GM23338 (cell line): ENCODE data around the gene SNRNP48. TPM values are rescaled to one million over a fixed set of nuclear protein-coding genes. Genes with fewer than 3 reads are reported as not detected.

Experiments
- ATAC-seq: fragments of 200-7000 bp; cut with Tn5 transposase; 3 replicates; pipeline ENCODE4 v1.9.1; 2020
- DNase-seq: peaks from one replicate; pipeline ENCODE4 v3.0.0-alpha.2; 2015; ENCODE audit warnings: low spot score
- H2AFZ ChIP-seq: fragments of 200-600 bp; sonication (generic); 2 replicates; pipeline ENCODE4 v1.8.0; 2016; ENCODE audit warnings: antibody characterized with exemption, mild to moderate bottlenecking, moderate library complexity
- H3F3A ChIP-seq: fragments of 200-600 bp; sonication (generic); replicated peaks from 2 replicates; pipeline ENCODE4 v1.8.0; 2017; ENCODE audit warnings: antibody characterized with exemption, mixed run types, low read depth
- H3K27ac ChIP-seq: fragments of 200-600 bp; sonication (generic); 2 replicates; pipeline ENCODE4 v1.6.1; 2016; ENCODE audit warnings: low read depth
- H3K27me3 ChIP-seq: fragments of 200-600 bp; sonication (generic); 2 replicates; pipeline ENCODE4 v1.8.0; 2016; ENCODE audit warnings: mild to moderate bottlenecking, mixed run types, moderate library complexity; ENCODE audit not compliant: insufficient read depth
- H3K36me3 ChIP-seq: fragments of 200-600 bp; sonication (generic); 2 replicates; pipeline ENCODE4 v1.8.0; 2016; ENCODE audit warnings: mild to moderate bottlenecking; ENCODE audit not compliant: insufficient read depth
- H3K4me1 ChIP-seq: fragments of 200-600 bp; sonication (generic); 2 replicates; pipeline ENCODE4 v1.8.0; 2016; ENCODE audit warnings: mild to moderate bottlenecking, moderate library complexity; ENCODE audit not compliant: insufficient read depth
- H3K4me2 ChIP-seq: fragments of 200-600 bp; sonication (generic); 2 replicates; pipeline ENCODE4 v1.7.1; 2017; ENCODE audit warnings: mixed run types
- H3K4me3 ChIP-seq: fragments of 200-600 bp; sonication (generic); 2 replicates; pipeline ENCODE4 v1.6.1; 2016; ENCODE audit warnings: mixed run types
- H3K79me2 ChIP-seq: fragments of 200-600 bp; sonication (generic); replicated peaks from 2 replicates; pipeline ENCODE4 v1.8.0; 2017; ENCODE audit warnings: mild to moderate bottlenecking; ENCODE audit not compliant: insufficient read depth
- H3K9me2 ChIP-seq: fragments of 200-600 bp; sonication (generic); 2 replicates; pipeline ENCODE4 v1.8.0; 2017; ENCODE audit not compliant: insufficient read depth
- H4K20me1 ChIP-seq: fragments of 200-600 bp; sonication (generic); replicated peaks from 2 replicates; pipeline ENCODE4 v1.8.0; 2017; ENCODE audit warnings: mild to moderate bottlenecking; ENCODE audit not compliant: insufficient read depth
- H3K27ac Mint-ChIP-seq: 2 replicates; pipeline ENCODE4 v1.8.0; 2020; ENCODE audit warnings: inconsistent platforms, mild to moderate bottlenecking, moderate library complexity, mixed read lengths
- H3K27me3 Mint-ChIP-seq: 3 replicates; pipeline ENCODE4 v1.8.0; 2022; ENCODE audit warnings: low read depth, mild to moderate bottlenecking, moderate library complexity, mixed read lengths, inconsistent platforms; ENCODE audit not compliant: insufficient read depth, poor library complexity
- H3K36me3 Mint-ChIP-seq: 3 replicates; pipeline ENCODE4 v1.8.0; 2021; ENCODE audit warnings: low read depth, mild to moderate bottlenecking, inconsistent platforms, moderate library complexity, mixed read lengths
- H3K4me1 Mint-ChIP-seq: 3 replicates; pipeline ENCODE4 v1.8.0; 2020; ENCODE audit warnings: mild to moderate bottlenecking, inconsistent platforms, mixed read lengths
- H3K4me3 Mint-ChIP-seq: 3 replicates; pipeline ENCODE4 v1.8.0; 2021; ENCODE audit warnings: moderate library complexity, mild to moderate bottlenecking, inconsistent platforms, mixed read lengths
- H3K9me3 Mint-ChIP-seq: 3 replicates; pipeline ENCODE4 v1.8.0; 2020; ENCODE audit warnings: moderate library complexity, mild to moderate bottlenecking, inconsistent platforms, mixed read lengths
- CREB1 ChIP-seq: fragments of 250-450 bp; sonication (Bioruptor Pico); IDR thresholded peaks from 2 replicates; pipeline ENCODE4 v1.5.0; 2020; ENCODE audit warnings: low read depth, mild to moderate bottlenecking, moderate library complexity
- EZH2 ChIP-seq: fragments of 200-600 bp; sonication (generic); IDR thresholded peaks from one replicate; pipeline ENCODE4 v1.8.0; 2017; ENCODE audit warnings: antibody characterized with exemption, mild to moderate bottlenecking, low read depth; ENCODE audit not compliant: unreplicated experiment
- EZH2phosphoT487 ChIP-seq: fragments of 200-600 bp; sonication (generic); IDR thresholded peaks from one replicate; pipeline ENCODE4 v1.8.1; 2018; ENCODE audit warnings: antibody characterized with exemption; ENCODE audit not compliant: unreplicated experiment
- JUNB ChIP-seq: IDR thresholded peaks from one replicate; pipeline ENCODE4 v1.6.1; 2016; ENCODE audit warnings: antibody characterized with exemption; ENCODE audit not compliant: unreplicated experiment
- NANOG ChIP-seq: IDR thresholded peaks from 2 replicates; pipeline ENCODE4 v1.6.1; 2016; ENCODE audit warnings: antibody characterized with exemption, borderline replicate concordance
- POLR2AphosphoS5 ChIP-seq: IDR thresholded peaks from 2 replicates; pipeline ENCODE4 v1.6.1; 2016; ENCODE audit warnings: antibody characterized with exemption, low read depth
- STAT1 ChIP-seq: IDR thresholded peaks from one replicate; pipeline ENCODE4 v1.6.1; 2016; ENCODE audit warnings: antibody characterized with exemption; ENCODE audit not compliant: unreplicated experiment
- ZNF114 ChIP-seq: fragments of 250-450 bp; sonication (Bioruptor Pico); IDR thresholded peaks from 2 replicates; pipeline ENCODE4 v1.5.0; 2020; ENCODE audit warnings: mild to moderate bottlenecking, moderate library complexity
- ZNF331 ChIP-seq: fragments of 250-450 bp; sonication (Bioruptor Pico); IDR thresholded peaks from 2 replicates; pipeline ENCODE4 v1.5.0; 2020; ENCODE audit warnings: low read depth, mild to moderate bottlenecking, moderate library complexity
- polyA plus RNA-seq: library from polyadenylated mRNA; unstranded; fragments of >200 nt; fragmentation: Nextera tagmentation; extraction: Ambion mirVana; gene quantifications from 2 replicates; pipeline ENCODE4 v1.2.1, GENCODE V29; 2016
- total RNA-seq: library from RNA; depleted of rRNA; stranded (reverse); fragments of >200 nt; shearing (Covaris generic); gene quantifications from 2 replicates; pipeline ENCODE4 v1.2.3, GENCODE V29; 2014
- TF ChIP-seq, protein P1 (sequence below): IDR thresholded peaks from 2 replicates; pipeline ENCODE4 v1.6.1; 2016; ENCODE audit warnings: antibody characterized with exemption
- TF ChIP-seq, protein P2 (sequence below): IDR thresholded peaks from one replicate; pipeline ENCODE4 v1.6.1; 2018; ENCODE audit warnings: antibody characterized with exemption; ENCODE audit not compliant: unreplicated experiment
- TF ChIP-seq, protein P3 (sequence below), 2 experiments: fragments of 200-600 bp in 1 of 2; sonication (generic) in 1 of 2; conservative IDR thresholded peaks; 2 replicates each; pipeline versions ENCODE4 v1.5.1 to v1.6.1; 2016 to 2017; ENCODE audit warnings: antibody characterized with exemption in 2 of 2, low read depth in 2 of 2, mild to moderate bottlenecking in 2 of 2, moderate library complexity in 1 of 2
- TF ChIP-seq, protein P4 (sequence below): fragments of 250-450 bp; sonication (Bioruptor Pico); IDR thresholded peaks from 2 replicates; pipeline ENCODE4 v1.5.0; 2020; ENCODE audit warnings: mild to moderate bottlenecking, moderate library complexity

SNRNP48 gene
- total and polyA plus RNA-seq, 2 experiments from 2014 or later: 17.2 to 23.9 TPM

DNA sequence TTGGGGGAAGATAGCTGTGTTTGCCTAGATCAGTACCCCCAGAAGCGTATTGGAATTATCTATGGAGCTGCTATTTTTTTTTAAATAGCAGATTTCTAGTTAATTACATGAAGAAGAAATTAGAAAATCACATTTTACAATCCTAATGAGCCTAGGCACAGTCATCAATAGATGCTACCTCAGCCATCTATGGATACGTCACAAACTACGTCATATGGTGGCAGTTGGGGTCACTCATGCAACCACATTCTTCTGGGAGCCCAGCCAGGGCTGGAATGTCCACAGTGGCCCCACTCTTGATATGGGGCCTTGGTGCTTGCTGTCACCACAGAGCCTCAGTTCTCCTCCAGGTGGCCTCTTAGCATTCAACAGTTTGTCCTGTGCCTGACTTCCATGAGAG, 63.0 kb downstream of the SNRNP48 start (continued):
- TF ChIP-seq JUNB (no peak), POLR2AphosphoS5 (no peak), EZH2phosphoT487 (no peak)

DNA sequence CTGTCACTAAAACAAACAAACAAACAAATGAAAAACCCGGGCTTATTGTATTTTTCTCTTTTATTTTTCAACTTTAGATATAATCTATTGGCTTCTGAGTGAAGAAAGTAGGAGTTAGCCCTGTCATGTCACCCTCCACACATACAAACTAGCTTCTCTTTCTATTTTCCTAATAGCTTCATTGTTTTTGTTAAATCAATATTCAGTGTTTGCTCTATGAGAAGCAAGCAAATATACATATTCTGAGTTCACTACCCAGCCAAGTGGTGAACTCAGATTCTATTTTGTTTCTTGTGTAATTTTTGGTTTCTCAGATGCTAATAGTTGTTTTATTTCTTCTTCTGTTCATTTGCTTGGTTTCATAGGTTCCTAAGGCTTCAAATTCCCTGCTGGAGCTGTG, 66.4 kb downstream of the SNRNP48 start:
- Mint-ChIP-seq H3K27ac (no peak overlapping the region), H3K36me3 (no peaks in the 10 kb centered on the region), H3K27me3 (peaks cover 2% of the 10 kb centered on the region), H3K9me3 (no peaks in the 10 kb centered on the region), H3K4me1 (no peaks in the 10 kb centered on the region), H3K4me3 (no peak overlapping the region)
- H3K4me2 ChIP-seq: no peak overlapping the region
- H3K27ac ChIP-seq: no peak overlapping the region
- H4K20me1 ChIP-seq: no peaks in the 10 kb centered on the region
- H3K4me3 ChIP-seq: no peak overlapping the region
- no peaks in the 10 kb centered on the region for H3K27me3 ChIP-seq
- no peak for TF ChIP-seq EZH2
- no peak for TF ChIP-seq ZNF331 (CRISPR knock-in tag)
- TF ChIP-seq, protein P1, sequence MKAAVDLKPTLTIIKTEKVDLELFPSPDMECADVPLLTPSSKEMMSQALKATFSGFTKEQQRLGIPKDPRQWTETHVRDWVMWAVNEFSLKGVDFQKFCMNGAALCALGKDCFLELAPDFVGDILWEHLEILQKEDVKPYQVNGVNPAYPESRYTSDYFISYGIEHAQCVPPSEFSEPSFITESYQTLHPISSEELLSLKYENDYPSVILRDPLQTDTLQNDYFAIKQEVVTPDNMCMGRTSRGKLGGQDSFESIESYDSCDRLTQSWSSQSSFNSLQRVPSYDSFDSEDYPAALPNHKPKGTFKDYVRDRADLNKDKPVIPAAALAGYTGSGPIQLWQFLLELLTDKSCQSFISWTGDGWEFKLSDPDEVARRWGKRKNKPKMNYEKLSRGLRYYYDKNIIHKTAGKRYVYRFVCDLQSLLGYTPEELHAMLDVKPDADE: no peak
- TF ChIP-seq, protein P2, sequence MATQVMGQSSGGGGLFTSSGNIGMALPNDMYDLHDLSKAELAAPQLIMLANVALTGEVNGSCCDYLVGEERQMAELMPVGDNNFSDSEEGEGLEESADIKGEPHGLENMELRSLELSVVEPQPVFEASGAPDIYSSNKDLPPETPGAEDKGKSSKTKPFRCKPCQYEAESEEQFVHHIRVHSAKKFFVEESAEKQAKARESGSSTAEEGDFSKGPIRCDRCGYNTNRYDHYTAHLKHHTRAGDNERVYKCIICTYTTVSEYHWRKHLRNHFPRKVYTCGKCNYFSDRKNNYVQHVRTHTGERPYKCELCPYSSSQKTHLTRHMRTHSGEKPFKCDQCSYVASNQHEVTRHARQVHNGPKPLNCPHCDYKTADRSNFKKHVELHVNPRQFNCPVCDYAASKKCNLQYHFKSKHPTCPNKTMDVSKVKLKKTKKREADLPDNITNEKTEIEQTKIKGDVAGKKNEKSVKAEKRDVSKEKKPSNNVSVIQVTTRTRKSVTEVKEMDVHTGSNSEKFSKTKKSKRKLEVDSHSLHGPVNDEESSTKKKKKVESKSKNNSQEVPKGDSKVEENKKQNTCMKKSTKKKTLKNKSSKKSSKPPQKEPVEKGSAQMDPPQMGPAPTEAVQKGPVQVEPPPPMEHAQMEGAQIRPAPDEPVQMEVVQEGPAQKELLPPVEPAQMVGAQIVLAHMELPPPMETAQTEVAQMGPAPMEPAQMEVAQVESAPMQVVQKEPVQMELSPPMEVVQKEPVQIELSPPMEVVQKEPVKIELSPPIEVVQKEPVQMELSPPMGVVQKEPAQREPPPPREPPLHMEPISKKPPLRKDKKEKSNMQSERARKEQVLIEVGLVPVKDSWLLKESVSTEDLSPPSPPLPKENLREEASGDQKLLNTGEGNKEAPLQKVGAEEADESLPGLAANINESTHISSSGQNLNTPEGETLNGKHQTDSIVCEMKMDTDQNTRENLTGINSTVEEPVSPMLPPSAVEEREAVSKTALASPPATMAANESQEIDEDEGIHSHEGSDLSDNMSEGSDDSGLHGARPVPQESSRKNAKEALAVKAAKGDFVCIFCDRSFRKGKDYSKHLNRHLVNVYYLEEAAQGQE: no peak
- TF ChIP-seq JUNB: no peak
- TF ChIP-seq, protein P3, sequence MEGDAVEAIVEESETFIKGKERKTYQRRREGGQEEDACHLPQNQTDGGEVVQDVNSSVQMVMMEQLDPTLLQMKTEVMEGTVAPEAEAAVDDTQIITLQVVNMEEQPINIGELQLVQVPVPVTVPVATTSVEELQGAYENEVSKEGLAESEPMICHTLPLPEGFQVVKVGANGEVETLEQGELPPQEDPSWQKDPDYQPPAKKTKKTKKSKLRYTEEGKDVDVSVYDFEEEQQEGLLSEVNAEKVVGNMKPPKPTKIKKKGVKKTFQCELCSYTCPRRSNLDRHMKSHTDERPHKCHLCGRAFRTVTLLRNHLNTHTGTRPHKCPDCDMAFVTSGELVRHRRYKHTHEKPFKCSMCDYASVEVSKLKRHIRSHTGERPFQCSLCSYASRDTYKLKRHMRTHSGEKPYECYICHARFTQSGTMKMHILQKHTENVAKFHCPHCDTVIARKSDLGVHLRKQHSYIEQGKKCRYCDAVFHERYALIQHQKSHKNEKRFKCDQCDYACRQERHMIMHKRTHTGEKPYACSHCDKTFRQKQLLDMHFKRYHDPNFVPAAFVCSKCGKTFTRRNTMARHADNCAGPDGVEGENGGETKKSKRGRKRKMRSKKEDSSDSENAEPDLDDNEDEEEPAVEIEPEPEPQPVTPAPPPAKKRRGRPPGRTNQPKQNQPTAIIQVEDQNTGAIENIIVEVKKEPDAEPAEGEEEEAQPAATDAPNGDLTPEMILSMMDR (conservative IDR thresholded peaks at IDR 0.05; ENCODE audit: low read depth in 2 of 2): no peak
- TF ChIP-seq NANOG: no peak
- no peak for TF ChIP-seq STAT1
- no peak for TF ChIP-seq CREB1
- no peak for TF ChIP-seq ZNF114 (CRISPR knock-in tag)
- TF ChIP-seq EZH2phosphoT487: no peak
- TF ChIP-seq POLR2AphosphoS5: no peak
- TF ChIP-seq, protein P4, sequence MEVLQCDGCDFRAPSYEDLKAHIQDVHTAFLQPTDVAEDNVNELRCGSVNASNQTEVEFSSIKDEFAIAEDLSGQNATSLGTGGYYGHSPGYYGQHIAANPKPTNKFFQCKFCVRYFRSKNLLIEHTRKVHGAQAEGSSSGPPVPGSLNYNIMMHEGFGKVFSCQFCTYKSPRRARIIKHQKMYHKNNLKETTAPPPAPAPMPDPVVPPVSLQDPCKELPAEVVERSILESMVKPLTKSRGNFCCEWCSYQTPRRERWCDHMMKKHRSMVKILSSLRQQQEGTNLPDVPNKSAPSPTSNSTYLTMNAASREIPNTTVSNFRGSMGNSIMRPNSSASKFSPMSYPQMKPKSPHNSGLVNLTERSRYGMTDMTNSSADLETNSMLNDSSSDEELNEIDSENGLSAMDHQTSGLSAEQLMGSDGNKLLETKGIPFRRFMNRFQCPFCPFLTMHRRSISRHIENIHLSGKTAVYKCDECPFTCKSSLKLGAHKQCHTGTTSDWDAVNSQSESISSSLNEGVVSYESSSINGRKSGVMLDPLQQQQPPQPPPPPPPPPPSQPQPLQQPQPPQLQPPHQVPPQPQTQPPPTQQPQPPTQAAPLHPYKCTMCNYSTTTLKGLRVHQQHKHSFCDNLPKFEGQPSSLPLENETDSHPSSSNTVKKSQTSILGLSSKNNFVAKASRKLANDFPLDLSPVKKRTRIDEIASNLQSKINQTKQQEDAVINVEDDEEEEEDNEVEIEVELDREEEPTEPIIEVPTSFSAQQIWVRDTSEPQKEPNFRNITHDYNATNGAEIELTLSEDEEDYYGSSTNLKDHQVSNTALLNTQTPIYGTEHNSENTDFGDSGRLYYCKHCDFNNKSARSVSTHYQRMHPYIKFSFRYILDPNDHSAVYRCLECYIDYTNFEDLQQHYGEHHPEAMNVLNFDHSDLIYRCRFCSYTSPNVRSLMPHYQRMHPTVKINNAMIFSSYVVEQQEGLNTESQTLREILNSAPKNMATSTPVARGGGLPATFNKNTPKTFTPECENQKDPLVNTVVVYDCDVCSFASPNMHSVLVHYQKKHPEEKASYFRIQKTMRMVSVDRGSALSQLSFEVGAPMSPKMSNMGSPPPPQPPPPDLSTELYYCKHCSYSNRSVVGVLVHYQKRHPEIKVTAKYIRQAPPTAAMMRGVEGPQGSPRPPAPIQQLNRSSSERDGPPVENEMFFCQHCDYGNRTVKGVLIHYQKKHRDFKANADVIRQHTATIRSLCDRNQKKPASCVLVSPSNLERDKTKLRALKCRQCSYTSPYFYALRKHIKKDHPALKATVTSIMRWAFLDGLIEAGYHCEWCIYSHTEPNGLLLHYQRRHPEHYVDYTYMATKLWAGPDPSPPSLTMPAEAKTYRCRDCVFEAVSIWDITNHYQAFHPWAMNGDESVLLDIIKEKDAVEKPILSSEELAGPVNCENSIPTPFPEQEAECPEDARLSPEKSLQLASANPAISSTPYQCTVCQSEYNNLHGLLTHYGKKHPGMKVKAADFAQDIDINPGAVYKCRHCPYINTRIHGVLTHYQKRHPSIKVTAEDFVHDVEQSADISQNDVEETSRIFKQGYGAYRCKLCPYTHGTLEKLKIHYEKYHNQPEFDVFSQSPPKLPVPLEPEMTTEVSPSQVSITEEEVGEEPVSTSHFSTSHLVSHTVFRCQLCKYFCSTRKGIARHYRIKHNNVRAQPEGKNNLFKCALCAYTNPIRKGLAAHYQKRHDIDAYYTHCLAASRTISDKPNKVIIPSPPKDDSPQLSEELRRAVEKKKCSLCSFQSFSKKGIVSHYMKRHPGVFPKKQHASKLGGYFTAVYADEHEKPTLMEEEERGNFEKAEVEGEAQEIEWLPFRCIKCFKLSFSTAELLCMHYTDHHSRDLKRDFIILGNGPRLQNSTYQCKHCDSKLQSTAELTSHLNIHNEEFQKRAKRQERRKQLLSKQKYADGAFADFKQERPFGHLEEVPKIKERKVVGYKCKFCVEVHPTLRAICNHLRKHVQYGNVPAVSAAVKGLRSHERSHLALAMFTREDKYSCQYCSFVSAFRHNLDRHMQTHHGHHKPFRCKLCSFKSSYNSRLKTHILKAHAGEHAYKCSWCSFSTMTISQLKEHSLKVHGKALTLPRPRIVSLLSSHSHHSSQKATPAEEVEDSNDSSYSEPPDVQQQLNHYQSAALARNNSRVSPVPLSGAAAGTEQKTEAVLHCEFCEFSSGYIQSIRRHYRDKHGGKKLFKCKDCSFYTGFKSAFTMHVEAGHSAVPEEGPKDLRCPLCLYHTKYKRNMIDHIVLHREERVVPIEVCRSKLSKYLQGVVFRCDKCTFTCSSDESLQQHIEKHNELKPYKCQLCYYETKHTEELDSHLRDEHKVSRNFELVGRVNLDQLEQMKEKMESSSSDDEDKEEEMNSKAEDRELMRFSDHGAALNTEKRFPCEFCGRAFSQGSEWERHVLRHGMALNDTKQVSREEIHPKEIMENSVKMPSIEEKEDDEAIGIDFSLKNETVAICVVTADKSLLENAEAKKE: no peak
- no peaks in the 10 kb centered on the region for H3K79me2 ChIP-seq
- H3F3A ChIP-seq: no peaks in the 10 kb centered on the region
- no peaks in the 10 kb centered on the region for H3K9me2 ChIP-seq
- H2AFZ ChIP-seq: no peak overlapping the region
- no peaks in the 10 kb centered on the region for H3K4me1 ChIP-seq
- H3K36me3 ChIP-seq: no peaks in the 10 kb centered on the region
- ATAC-seq (no peak), DNase-seq (no peak)
